ENCODE measurements around the gene CASP10.

The CASP10 gene

GRCh38 chr2:201200345-201200744 is 17.4 kb downstream of the CASP10 start:
- no peak overlapping the region for H3K27ac ChIP-seq (ENCODE audit: low read length)
- no peaks in the 10 kb centered on the region for H3K79me2 ChIP-seq (ENCODE audit: insufficient read depth, low read length)
- peaks cover 13% of the 10 kb centered on the region for H3K36me3 ChIP-seq (ENCODE audit: insufficient read depth, low read length)
- H2AFZ ChIP-seq (ENCODE audit: low read depth, low read length), result no peak overlapping the region
- H3K4me3 ChIP-seq (ENCODE audit: low read depth in 1 of 2, low read length in 2 of 2), result no peak overlapping the region
- H4K20me1 ChIP-seq (ENCODE audit: insufficient read depth, low read length), result no peaks in the 10 kb centered on the region
- 0 out of 2 replicates have a peak, but pooled peaks cover 2% of the 10 kb centered on the region for H3K4me1 ChIP-seq (ENCODE audit: insufficient read depth, low read length)
- H3K27me3 ChIP-seq (ENCODE audit: insufficient read depth, low read length, poor library complexity), result no peaks in the 10 kb centered on the region
- DNase-seq (no peak), ATAC-seq (ENCODE audit: insufficient read depth, low read depth) (no peak)
- TF ChIP-seq EZH2 (IDR thresholded peaks at IDR 0.05; ENCODE audit: borderline replicate concordance, low read depth, low read length, severe bottlenecking) (no peak), CTCF (IDR thresholded peaks at IDR 0.05; ENCODE audit: borderline replicate concordance, extremely low read depth, low read length, poor library complexity, severe bottlenecking) (no peak)
- H3K4me2 ChIP-seq (ENCODE audit: insufficient read depth, low read length), result no peak overlapping the region
- H3K9me3 ChIP-seq (ENCODE audit: insufficient read depth, low read length, severe bottlenecking), result no peaks in the 10 kb centered on the region
- H3K9ac ChIP-seq (ENCODE audit: low read depth, low read length), result no peak overlapping the region

- Histone ChIP-seq H3K4me2 (ENCODE audit: insufficient read depth, low read length) (no peak overlapping the region), H3K4me1 (ENCODE audit: insufficient read depth, low read length) (0 out of 2 replicates have a peak, but pooled peaks cover 2% of the 10 kb centered on the region), H3K27me3 (ENCODE audit: insufficient read depth, low read length, poor library complexity) (no peaks in the 10 kb centered on the region), H3K4me3 (ENCODE audit: low read depth in 1 of 2, low read length in 2 of 2) (no peak overlapping the region), H3K9ac (ENCODE audit: low read depth, low read length) (no peak overlapping the region), H3K27ac (ENCODE audit: low read length) (no peak overlapping the region), H3K36me3 (ENCODE audit: insufficient read depth, low read length) (peaks cover 5% of the 10 kb centered on the region), H4K20me1 (ENCODE audit: insufficient read depth, low read length) (no peaks in the 10 kb centered on the region), H3K9me3 (ENCODE audit: insufficient read depth, low read length, severe bottlenecking) (no peaks in the 10 kb centered on the region), H2AFZ (ENCODE audit: low read depth, low read length) (no peak overlapping the region), H3K79me2 (ENCODE audit: insufficient read depth, low read length) (no peaks in the 10 kb centered on the region)
- TF ChIP-seq CTCF (IDR thresholded peaks at IDR 0.05; ENCODE audit: borderline replicate concordance, extremely low read depth, low read length, poor library complexity, severe bottlenecking), result no peak
- no peak for TF ChIP-seq EZH2 (IDR thresholded peaks at IDR 0.05; ENCODE audit: borderline replicate concordance, low read depth, low read length, severe bottlenecking)
- ATAC-seq (ENCODE audit: insufficient read depth, low read depth) (no peak), DNase-seq (no peak)
These were observed 18.4 kb downstream of the CASP10 start for GRCh38 chr2:201201371-201201770.

GRCh38 chr2:201203916-201204654 is 21.1 kb downstream of the CASP10 start:
- no peak overlapping the region for H3K4me3 ChIP-seq (ENCODE audit: low read depth in 1 of 2, low read length in 2 of 2)
- H3K36me3 ChIP-seq (ENCODE audit: insufficient read depth, low read length), result no peaks in the 10 kb centered on the region; the same call in 1 of the 2 replicates
- H3K4me1 ChIP-seq (ENCODE audit: insufficient read depth, low read length), result 0 out of 2 replicates have a peak, but pooled peaks cover 2% of the 10 kb centered on the region
- TF ChIP-seq EZH2 (IDR thresholded peaks at IDR 0.05; ENCODE audit: borderline replicate concordance, low read depth, low read length, severe bottlenecking) (no peak), CTCF (IDR thresholded peaks at IDR 0.05; ENCODE audit: borderline replicate concordance, extremely low read depth, low read length, poor library complexity, severe bottlenecking) (no peak)
- H3K9ac ChIP-seq (ENCODE audit: low read depth, low read length), result no peak overlapping the region
- H3K9me3 ChIP-seq (ENCODE audit: insufficient read depth, low read length, severe bottlenecking), result no peaks in the 10 kb centered on the region
- no peak overlapping the region for H2AFZ ChIP-seq (ENCODE audit: low read depth, low read length)
- H4K20me1 ChIP-seq (ENCODE audit: insufficient read depth, low read length), result no peaks in the 10 kb centered on the region
- H3K79me2 ChIP-seq (ENCODE audit: insufficient read depth, low read length), result no peaks in the 10 kb centered on the region
- no peak overlapping the region for H3K27ac ChIP-seq (ENCODE audit: low read length)
- no peak for ATAC-seq (ENCODE audit: insufficient read depth, low read depth)
- no peak overlapping the region for H3K4me2 ChIP-seq (ENCODE audit: insufficient read depth, low read length)
- H3K27me3 ChIP-seq (ENCODE audit: insufficient read depth, low read length, poor library complexity), result no peaks in the 10 kb centered on the region
- no peak for DNase-seq
